ENCODE measurements around the gene IKZF4. TPM values are rescaled to one million over a fixed set of nuclear protein-coding genes. Genes with fewer than 3 reads are reported as not detected.
A peak's percentile ranks its signal among the peaks of the same experiment; 100 is the strongest.
"Not testable (repeated sequence)": the region's sequence is repeated elsewhere in the genome, so short reads cannot be mapped to it uniquely, and the experiment has no call there.

The IKZF4 gene
- total RNA-seq, 1 experiment from 2014 or later = 0.34 TPM

- DNase-seq (ENCODE audit: low read depth) = no peak
- in situ Hi-C loops (cut with HindIII; ENCODE audit: low pct_unique_long_range_greater_than_20kb, low sequenced_read_pairs) = no loop called here
Measured at GRCh38 chr12:56029166-56029519, 8.3 kb downstream of the IKZF4 start.

GRCh38 chr12:56029666-56030293 is 8.9 kb downstream of the IKZF4 start:
- DNase-seq (ENCODE audit: low read depth) = peak; percentile 44
- in situ Hi-C loops (cut with HindIII; ENCODE audit: low pct_unique_long_range_greater_than_20kb, low sequenced_read_pairs) = no loop called here

- in situ Hi-C loops (cut with HindIII; ENCODE audit: low pct_unique_long_range_greater_than_20kb, low sequenced_read_pairs) = no loop called here
- DNase-seq (ENCODE audit: low read depth) = no peak
Measured at GRCh38 chr12:56031987-56032386, 11.1 kb downstream of the IKZF4 start.

- in situ Hi-C loops (cut with HindIII; ENCODE audit: low pct_unique_long_range_greater_than_20kb, low sequenced_read_pairs) = no loop called here
- DNase-seq (ENCODE audit: low read depth) = no peak
Measured at GRCh38 chr12:56034586-56035332, 13.9 kb downstream of the IKZF4 start.

- in situ Hi-C loops (cut with HindIII; ENCODE audit: low pct_unique_long_range_greater_than_20kb, low sequenced_read_pairs) = no loop called here
- no peak for DNase-seq (ENCODE audit: low read depth)
Measured at GRCh38 chr12:56037161-56037560, 16.3 kb downstream of the IKZF4 start.

- in situ Hi-C loops (cut with HindIII; ENCODE audit: low pct_unique_long_range_greater_than_20kb, low sequenced_read_pairs) = no loop called here
Measured at GRCh38 chr12:56038022-56038655, 17.3 kb downstream of the IKZF4 start.

GRCh38 chr12:56040151-56040550 is 19.3 kb downstream of the IKZF4 start:
- no peak for DNase-seq (ENCODE audit: low read depth)
- in situ Hi-C loops (cut with HindIII; ENCODE audit: low pct_unique_long_range_greater_than_20kb, low sequenced_read_pairs) = no loop called here

More at GRCh38 chr12:56038022-56038655, 17.3 kb downstream of the IKZF4 start:
- no peak for DNase-seq (ENCODE audit: low read depth)

GRCh38 chr12:56040963-56041551 is 20.2 kb downstream of the IKZF4 start:
- DNase-seq (ENCODE audit: low read depth) = no peak
- in situ Hi-C loops (cut with HindIII; ENCODE audit: low pct_unique_long_range_greater_than_20kb, low sequenced_read_pairs) = no loop called here

- DNase-seq (ENCODE audit: low read depth) = peak; percentile 100
- in situ Hi-C loops (cut with HindIII; ENCODE audit: low pct_unique_long_range_greater_than_20kb, low sequenced_read_pairs) = no loop called here
Measured at GRCh38 chr12:56041552-56042429, 20.9 kb downstream of the IKZF4 start, which contains the start of gene RPS26. Gene RPS26 (plus strand): TSS chr12:56041918. CDS start chr12:56042167, 249 bp downstream.

GRCh38 chr12:56042430-56042813 is 21.6 kb downstream of the IKZF4 start:
- in situ Hi-C loops (cut with HindIII; ENCODE audit: low pct_unique_long_range_greater_than_20kb, low sequenced_read_pairs); DNase-seq (ENCODE audit: low read depth): not testable (repeated sequence)

- in situ Hi-C loops (cut with HindIII; ENCODE audit: low pct_unique_long_range_greater_than_20kb, low sequenced_read_pairs) = no loop called here
- DNase-seq (ENCODE audit: low read depth) = no peak
Measured at GRCh38 chr12:56042843-56043242, 22.0 kb downstream of the IKZF4 start.

GRCh38 chr12:56046027-56046780 is 25.4 kb downstream of the IKZF4 start:
- in situ Hi-C loops (cut with HindIII; ENCODE audit: low pct_unique_long_range_greater_than_20kb, low sequenced_read_pairs) = no loop called here
- DNase-seq (ENCODE audit: low read depth) = no peak

GRCh38 chr12:56053407-56053893 is 32.6 kb downstream of the IKZF4 start:
- DNase-seq (ENCODE audit: low read depth) = no peak
- in situ Hi-C loops (cut with HindIII; ENCODE audit: low pct_unique_long_range_greater_than_20kb, low sequenced_read_pairs) = no loop called here

GRCh38 chr12:56059964-56060363 is 39.1 kb downstream of the IKZF4 start:
- DNase-seq (ENCODE audit: low read depth); in situ Hi-C loops (cut with HindIII; ENCODE audit: low pct_unique_long_range_greater_than_20kb, low sequenced_read_pairs): not testable (repeated sequence)

GRCh38 chr12:56061982-56062381 is 41.1 kb downstream of the IKZF4 start:
- in situ Hi-C loops (cut with HindIII; ENCODE audit: low pct_unique_long_range_greater_than_20kb, low sequenced_read_pairs) = no loop called here
- peak; percentile 85 for DNase-seq (ENCODE audit: low read depth)

GRCh38 chr12:56062996-56063395 is 42.2 kb downstream of the IKZF4 start:
- in situ Hi-C loops (cut with HindIII; ENCODE audit: low pct_unique_long_range_greater_than_20kb, low sequenced_read_pairs) = no loop called here
- DNase-seq (ENCODE audit: low read depth) = no peak

GRCh38 chr12:56071648-56072047 is 50.8 kb downstream of the IKZF4 start:
- DNase-seq (ENCODE audit: low read depth) = no peak
- in situ Hi-C loops (cut with HindIII; ENCODE audit: low pct_unique_long_range_greater_than_20kb, low sequenced_read_pairs) = no loop called here
